ENCODE data around the gene PCBP1.

DNA sequence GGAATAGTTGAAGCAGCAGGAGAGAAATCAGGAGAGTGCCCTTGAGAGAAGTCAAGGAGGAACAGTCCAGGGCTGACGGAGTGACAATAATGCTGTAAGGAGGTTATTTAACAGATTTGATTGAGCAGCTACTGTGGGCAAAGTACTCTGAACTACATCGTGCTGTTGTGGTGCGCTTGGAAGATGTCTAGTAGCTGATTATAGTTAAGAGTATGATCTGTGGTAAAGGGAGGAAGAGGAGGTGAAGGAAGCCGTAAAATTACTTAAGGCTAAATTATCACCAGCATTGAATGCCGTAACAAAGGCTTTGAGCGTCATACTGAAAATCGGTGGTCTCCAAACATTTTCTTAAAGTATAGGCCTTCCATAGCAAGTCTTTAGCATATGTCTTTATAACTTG lies 4.5 kb downstream of the PCBP1 start:
- TF ChIP-seq, protein P1, sequence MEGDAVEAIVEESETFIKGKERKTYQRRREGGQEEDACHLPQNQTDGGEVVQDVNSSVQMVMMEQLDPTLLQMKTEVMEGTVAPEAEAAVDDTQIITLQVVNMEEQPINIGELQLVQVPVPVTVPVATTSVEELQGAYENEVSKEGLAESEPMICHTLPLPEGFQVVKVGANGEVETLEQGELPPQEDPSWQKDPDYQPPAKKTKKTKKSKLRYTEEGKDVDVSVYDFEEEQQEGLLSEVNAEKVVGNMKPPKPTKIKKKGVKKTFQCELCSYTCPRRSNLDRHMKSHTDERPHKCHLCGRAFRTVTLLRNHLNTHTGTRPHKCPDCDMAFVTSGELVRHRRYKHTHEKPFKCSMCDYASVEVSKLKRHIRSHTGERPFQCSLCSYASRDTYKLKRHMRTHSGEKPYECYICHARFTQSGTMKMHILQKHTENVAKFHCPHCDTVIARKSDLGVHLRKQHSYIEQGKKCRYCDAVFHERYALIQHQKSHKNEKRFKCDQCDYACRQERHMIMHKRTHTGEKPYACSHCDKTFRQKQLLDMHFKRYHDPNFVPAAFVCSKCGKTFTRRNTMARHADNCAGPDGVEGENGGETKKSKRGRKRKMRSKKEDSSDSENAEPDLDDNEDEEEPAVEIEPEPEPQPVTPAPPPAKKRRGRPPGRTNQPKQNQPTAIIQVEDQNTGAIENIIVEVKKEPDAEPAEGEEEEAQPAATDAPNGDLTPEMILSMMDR (conservative IDR thresholded peaks at IDR 0.05; ENCODE audit: low read length) = no peak
- TF ChIP-seq EZH2phosphoT487 (IDR thresholded peaks at IDR 0.05; ENCODE audit: borderline replicate concordance, low read depth, low read length) = no peak

All from OCI-LY7 (cell line).